Activated T-cell treated with anti-CD3 and anti-CD28 coated beads, Interleukin-2, amount 50 U/mL, for 1 hour (primary cell): Measurements from ENCODE around the gene REEP2.
"Not testable (repeated sequence)": the region's sequence is repeated elsewhere in the genome, so short reads cannot be mapped to it uniquely, and the experiment has no call there.

ENCODE experiments used
- DNase-seq: peaks from one replicate; pipeline ENCODE4 v3.0.0-alpha.2; 2020

Gene REEP2

DNA sequence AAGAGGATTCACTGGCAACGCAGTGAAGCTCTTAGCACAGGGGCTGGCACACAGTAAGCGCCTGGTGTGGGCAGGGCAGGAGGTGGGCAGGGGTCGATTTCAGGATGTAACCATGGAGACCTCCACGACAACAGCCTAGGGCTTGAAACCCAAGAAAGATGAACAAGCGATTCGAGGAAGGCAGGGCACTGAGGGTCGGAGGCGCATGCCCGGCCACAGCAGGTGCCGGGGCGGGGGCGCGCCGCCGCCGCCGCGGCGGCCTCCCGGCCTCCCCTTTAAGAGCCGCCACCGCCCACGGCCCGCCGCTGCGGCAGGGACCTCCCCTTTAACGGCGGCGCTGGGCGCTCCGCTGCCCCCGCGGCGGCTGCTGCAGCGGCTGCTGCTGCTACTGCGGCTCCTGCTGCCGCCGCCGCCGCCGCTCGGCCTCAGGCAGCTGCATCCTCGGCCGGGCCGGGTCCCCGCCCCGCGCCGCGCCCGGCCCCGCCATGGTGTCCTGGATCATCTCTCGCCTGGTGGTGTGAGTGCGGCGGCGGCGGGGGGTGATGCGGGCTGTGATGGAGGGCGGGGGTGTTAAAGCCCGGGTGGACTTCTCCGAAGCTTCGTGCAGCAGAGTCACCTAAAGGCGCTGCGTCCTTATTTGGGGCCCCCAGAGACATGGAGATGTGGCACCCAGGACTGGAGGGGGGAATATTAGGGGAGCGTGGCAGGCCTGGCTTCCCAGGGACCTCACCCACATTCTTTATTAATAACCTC lies at the start of gene REEP2:
Gene REEP2 (plus strand): TSS at position 334 of the 753 bp plus-strand sequence. CDS start 152 bp downstream, at position 486.
- peak; percentile 67 for DNase-seq

GRCh38 chr5:138389332-138389731 lies 49.5 kb upstream of the REEP2 start:
- no peak for DNase-seq

DNA sequence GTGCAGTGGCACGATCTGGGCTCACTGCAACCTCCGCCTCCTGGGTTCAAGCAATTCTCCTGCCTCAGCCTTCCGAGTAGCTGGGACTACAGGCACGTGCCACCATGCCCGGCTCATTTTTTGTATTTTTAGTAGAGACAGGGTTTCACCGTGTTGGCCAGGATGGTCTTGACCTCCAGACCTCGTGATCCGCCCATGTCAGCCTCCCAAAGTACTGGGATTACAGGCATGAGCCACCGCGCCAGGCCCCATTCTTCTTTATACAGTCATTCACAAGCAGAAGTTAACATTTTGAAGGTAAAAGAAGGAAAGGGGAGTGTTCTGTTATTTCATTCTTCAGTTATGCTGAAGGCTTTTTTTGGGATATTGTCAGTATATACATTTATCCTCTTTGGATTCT lies 48.9 kb upstream of the REEP2 start:
- not testable (repeated sequence) for DNase-seq

GRCh38 chr5:138391859-138392386 lies 46.9 kb upstream of the REEP2 start:
- DNase-seq = no peak

DNA sequence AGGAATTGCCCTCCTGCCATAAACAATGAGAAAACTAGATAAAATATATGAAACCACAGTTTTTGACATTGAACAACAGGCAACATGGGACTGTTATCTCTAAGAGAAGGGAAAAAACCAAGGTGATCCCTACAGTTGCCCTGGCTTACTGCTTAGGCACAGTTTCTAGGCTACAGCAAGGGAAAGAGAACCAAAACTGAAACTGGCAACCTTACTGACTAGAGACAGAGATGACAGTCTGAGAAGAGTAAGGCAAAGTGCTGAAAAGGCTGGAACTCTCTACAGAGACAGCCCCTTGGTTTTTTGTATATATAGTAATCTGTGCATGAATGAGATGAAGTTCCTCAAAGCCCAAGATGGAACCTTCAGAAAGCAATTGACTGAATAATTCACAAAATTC lies 36.2 kb upstream of the REEP2 start:
- DNase-seq = no peak

DNA sequence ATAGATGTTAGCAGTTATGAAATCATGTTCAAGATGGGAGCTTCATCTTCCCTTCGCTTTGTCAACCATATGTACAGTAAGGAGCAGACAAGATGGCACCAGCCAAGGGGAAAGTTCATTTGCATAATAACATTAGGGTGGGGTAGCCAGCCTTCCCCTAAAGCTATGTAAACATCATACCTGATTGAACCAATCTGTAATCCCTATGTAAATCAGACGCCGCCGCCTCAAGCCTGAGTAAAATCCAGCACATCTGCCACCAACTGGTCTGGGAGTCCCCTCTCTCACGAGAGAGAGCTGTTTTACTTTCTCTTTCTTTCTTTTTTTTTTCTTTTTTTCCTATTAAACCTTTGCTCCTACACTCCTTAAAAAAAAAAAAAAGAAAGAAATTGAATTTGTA lies 30.8 kb upstream of the REEP2 start:
- DNase-seq = no peak

GRCh38 chr5:138410996-138411640 lies 27.7 kb upstream of the REEP2 start:
- DNase-seq = peak; percentile 25

GRCh38 chr5:138418444-138418843 lies 20.4 kb upstream of the REEP2 start:
- DNase-seq = no peak

GRCh38 chr5:138425079-138425478 lies 13.8 kb upstream of the REEP2 start:
- no peak for DNase-seq

- DNase-seq = no peak
Measured at GRCh38 chr5:138435943-138436342, 2.9 kb upstream of the REEP2 start.

- DNase-seq = no peak
Measured at GRCh38 chr5:138438003-138438723, 694 bp upstream of the REEP2 start.

- no peak for DNase-seq
Measured at GRCh38 chr5:138439477-138440158, 761 bp downstream of the REEP2 start.

DNA sequence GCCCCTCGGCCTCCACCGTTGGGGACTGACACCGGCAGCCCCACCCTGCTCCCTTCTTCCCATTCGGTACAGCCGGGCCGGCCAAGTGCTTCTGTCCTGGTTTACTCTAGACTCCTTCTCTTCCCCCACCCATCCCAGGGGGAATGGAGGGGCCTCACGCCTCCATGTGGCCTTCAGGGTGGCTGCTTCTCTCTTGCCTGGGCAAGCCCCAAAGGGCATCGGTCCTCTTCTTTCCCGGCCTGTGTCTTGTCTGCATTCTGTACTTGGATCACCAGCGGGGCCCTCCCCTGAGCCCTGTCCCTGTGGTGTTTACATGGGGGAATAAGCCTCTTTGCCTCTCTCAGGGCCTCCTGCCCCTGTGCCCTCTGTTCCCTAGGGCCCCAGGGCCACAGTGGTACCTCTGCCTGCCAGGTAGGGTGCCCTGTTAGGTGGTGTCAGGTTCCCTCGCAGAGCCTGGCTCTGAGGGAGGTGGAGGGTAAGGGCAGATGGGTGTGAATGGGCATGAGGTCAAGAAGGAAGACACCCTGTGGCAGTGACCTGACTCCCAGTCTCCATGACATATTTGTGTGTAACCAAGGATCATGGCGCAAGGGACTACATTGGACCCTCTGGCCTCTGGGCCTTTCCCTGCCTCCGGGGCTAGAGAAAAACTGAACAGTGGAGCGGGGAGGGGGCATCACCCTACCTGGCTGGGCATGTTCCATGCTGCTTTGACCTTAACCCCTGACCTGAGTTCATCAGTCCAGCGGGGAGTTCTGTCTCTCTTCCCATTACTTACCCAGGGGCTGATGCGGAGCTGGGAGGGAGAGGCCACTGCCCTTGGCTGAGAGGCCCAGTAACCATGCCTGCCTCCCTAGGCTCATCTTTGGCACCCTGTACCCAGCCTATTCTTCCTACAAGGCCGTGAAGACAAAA lies 1.6 kb downstream of the REEP2 start:
- no peak for DNase-seq

DNA sequence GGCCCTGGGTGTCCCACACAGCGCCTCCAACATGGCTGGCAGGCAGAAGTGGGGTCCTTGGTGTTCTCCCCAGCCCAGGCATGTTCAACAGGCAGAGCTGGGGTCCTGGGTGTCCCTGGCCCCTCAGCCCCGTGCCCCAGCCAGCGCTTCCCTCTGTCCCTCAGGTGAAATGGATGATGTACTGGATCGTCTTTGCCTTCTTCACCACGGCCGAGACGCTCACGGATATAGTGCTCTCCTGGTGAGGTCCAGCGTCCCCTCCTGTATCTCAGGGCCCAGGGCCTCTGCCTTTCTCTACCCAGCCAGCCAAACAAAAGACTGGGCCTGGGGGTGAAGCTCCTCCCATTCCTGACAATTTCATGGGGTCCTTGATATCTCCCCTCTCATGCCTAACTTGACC lies 2.4 kb downstream of the REEP2 start:
- no peak for DNase-seq

GRCh38 chr5:138444078-138444773 lies 5.4 kb downstream of the REEP2 start:
- DNase-seq = no peak

DNA sequence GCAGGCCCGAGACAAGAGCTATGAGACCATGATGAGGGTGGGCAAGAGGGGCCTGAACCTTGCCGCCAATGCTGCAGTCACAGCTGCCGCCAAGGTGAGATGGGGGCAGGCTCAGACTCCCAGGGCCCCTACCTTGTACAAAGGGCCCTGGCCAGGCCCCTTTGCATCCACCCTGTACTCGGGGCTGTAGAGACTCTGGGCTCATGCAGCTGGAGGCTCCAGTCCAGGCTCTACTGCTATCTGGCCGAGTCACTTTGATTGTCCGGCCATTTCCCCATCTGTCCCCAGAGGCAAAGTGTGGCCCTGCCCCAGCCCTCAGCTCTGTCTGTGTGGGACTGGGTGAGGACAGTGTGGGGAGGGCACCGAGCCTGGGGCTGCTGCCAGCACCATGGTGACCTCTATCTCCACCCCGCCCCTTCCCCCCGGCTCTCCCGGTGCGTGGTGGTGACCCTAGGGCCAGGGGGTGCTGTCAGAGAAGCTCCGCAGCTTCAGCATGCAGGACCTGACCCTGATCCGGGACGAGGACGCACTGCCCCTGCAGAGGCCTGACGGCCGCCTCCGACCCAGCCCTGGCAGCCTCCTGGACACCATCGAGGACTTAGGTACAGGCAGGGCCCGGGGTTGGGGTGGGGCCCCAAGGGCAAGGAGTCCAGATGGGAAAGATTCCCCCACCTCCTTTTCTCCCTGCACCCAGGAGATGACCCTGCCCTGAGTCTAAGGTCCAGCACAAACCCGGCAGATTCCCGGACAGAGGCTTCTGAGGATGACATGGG lies 6.1 kb downstream of the REEP2 start:
- no peak for DNase-seq

DNA sequence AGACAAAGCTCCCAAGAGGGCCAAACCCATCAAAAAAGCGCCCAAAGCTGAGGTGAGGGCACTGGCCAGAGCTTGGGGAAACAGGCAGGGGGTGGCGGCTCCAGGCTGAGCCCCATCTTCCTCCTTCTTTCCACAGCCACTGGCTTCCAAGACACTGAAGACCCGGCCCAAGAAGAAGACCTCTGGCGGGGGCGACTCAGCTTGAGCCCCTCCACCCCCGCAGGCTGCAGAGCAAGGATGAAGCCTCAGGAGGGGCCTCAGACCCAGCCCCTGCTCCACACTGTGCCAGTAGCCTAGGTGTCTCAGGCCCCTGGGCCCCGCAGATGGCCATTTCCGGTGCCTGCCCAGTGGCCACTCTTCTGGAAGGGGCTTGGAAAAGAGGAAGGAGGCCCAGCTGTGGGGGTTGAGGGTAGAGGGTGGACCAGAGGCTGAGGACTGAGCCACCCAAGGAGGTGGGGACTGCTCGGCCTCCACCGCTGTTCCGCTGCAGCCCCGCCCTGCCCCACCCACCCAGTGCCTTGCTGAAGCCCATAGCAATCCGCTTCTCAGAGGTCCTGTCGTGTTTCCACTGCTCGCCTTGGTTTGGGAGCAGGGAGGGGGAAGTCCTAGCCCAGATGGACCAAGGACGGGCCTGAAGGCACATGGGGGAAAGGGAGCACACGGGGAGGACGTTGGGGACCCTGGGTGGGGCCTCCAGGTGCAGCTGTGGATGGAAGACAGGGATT lies 6.9 kb downstream of the REEP2 start:
- DNase-seq = no peak

DNA sequence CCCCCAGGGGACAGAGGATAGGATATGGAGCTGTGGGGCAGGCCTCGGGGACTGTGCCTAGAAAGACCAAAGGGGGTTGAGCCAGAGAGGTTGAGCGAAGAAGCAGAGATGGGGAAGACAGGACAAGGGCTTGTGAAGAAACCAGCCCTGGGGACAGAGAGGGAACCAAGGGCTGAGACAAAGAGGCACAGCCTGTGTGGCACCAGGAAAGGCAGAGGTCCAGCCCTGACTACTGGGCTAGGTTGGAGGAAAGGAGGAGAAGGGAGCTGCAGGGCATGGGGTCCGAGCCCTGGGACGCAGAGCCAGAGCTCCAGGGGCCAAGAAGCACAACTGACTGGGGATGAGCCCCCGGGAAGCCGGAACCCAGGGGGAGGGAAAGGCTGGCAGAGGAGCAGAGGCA lies 9.2 kb downstream of the REEP2 start:
- DNase-seq = no peak

DNA sequence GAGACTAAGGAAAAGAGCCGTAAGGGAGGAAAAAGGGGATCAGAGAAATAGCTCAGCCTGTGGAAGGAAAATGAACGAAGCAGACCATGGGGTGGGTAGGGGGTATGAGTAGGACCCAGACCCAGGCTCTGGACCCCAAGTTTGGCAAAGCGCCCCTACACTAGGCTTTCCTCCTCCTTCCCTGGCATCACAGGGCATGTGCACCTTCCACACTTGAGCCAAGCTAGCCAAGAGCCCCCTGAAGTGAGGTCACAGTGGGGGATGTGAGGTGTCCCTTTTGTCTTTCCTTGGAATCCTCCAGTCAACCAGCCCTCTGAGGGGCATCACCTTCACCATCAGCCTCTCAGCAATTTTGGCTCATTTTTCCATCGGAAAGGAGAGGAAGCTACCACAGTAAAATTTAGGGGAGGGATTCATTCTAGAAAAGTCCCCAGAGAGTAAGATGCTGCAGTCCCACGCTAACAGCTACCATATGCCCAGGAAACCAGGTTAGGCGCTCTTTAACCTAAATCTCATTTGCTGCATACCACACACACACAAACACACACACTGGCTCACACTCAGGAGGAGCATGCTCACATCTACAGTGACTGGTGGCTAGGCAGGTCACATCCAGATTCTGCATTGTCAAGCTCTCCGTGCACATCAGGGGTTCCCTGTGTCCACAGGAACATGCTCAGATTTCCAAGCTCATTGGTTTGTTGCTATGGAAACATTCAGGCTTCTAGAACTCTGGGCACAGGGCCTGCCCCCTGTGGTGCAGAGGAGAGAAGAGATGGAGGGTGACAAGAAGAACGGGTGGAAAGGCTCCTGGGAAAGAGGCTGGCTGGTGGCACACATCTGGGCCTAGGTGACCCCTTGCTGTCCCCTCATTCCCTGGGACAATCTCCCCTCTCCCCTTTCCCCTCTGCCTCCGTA lies 9.9 kb downstream of the REEP2 start:
- DNase-seq = peak; percentile 17
